H54 (cell line): ENCODE measurements around the gene SEMA3A.
"Not testable (repeated sequence)": the region's sequence is repeated elsewhere in the genome, so short reads cannot be mapped to it uniquely, and the experiment has no call there.

ENCODE experiments used
- DNase-seq: peaks from one replicate; pipeline ENCODE4 v3.0.0; 2011; ENCODE audit warnings: low spot score, mixed read lengths; ENCODE audit not compliant: insufficient read length
- FAIRE-seq: peaks from 3 replicates; lab custom pipeline; 2011; peaks lifted over from hg19 to GRCh38; lab: Jason Lieb, UNC
- POLR2A ChIP-seq: IDR thresholded peaks from 2 replicates; pipeline ENCODE4 v1.6.1; 2011; ENCODE audit warnings: low read depth, mild to moderate bottlenecking, low read length

SEMA3A gene

GRCh38 chr7:84194484-84195271 is at the start of gene SEMA3A:
Gene SEMA3A (minus strand): TSS chr7:84194789. CDS start chr7:84194586, 203 bp downstream.
- peak; percentile 94 for FAIRE-seq
- no peak for DNase-seq
- no peak for TF ChIP-seq POLR2A

DNA sequence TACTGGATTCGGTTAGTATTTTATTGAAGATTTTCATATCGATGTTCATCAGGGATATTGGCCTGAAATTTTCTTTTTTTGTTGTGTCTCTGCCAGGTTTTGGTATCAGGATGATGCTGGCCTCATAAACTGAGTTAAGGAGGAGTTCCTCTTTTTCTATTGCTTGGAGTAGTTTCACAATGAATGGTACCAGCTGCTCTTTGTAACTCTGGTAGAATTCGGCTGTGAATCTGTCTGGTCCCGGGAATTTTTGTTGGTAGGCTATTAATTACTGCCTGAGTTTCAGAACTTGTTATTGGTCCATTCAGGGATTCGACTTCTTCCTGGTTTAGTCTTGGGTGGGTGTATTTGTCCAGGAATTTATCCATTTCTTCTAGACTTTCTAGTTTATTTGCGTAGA is 48.4 kb upstream of the SEMA3A start:
- FAIRE-seq, DNase-seq: not testable (repeated sequence)

- DNase-seq (no peak), FAIRE-seq (no peak)
- TF ChIP-seq POLR2A: no peak
These were observed 44.0 kb upstream of the SEMA3A start for GRCh38 chr7:84238596-84238995.

DNA sequence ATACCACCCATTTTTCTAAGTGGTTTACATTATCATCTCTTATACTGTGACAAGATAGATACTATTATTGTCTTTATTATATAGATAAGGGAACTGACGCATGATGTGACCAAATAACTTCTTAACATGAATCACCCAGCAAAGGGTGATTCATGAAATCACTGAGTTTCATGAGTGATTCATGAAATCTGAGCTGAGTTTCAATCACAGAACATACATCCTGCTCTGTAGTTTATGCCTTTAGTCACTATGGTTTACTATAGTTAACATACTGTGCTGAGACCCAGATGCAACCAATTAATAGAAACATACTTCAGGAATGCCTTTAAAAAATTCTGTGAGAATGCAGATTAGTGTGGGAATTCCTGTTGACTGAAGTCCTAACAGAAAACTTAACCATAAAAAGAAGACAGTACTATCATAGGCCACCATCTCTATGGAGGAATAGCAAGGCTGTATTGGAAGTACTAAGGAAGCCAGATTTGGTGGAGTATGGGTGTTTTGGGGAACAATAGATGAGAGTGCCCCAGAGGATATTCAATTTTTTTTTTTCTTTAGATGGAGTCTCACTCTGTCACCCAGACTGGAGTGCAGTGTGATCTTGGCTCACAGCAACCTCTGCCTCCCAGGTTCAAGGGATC is 43.1 kb upstream of the SEMA3A start:
- peak; percentile 95 for FAIRE-seq
- DNase-seq: peak; percentile 13
- no peak for TF ChIP-seq POLR2A

DNA sequence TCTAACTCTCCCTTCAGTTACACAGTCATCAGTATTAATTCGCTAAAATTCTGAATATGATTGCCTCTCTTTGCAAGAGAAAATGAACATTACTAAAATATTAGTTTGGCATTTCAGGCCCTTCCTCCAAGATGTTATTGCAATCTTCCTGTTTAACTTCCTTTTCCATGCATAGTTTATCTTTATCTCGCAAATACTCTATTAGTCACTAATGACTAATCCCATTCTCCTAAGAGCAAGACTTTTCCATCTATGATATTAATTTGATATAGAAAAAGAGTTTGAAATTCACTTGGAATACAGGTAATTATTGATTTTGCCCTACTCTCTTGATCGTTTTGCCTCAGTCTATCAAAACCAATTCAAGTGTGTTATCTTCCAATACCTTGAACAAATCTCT is 41.8 kb upstream of the SEMA3A start:
- no peak for DNase-seq
- TF ChIP-seq POLR2A: no peak
- FAIRE-seq: peak; percentile 73

DNA sequence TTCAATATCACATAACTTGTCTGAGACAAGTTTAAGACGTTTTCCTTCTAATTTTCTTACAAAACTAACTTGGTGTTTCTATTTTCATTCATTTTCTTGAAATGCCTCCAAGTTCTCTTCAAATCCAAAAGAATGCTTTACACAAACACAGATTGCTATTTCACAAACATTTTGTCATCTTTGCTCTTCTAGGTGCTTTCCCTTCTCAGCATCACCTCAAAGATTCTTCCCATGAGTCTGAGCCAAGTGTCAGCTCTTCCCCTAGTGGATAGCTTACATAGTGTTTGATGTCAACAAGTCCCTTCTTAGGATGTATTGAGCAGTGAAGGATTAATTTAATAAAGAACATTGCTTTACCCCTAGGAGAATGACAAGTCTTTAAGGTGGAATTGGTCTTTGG is 38.1 kb upstream of the SEMA3A start:
- FAIRE-seq (no peak), DNase-seq (no peak)
- no peak for TF ChIP-seq POLR2A

- FAIRE-seq (peak; percentile 76), DNase-seq (no peak)
- no peak for TF ChIP-seq POLR2A
These were observed 36.6 kb upstream of the SEMA3A start for GRCh38 chr7:84231157-84231556.

DNA sequence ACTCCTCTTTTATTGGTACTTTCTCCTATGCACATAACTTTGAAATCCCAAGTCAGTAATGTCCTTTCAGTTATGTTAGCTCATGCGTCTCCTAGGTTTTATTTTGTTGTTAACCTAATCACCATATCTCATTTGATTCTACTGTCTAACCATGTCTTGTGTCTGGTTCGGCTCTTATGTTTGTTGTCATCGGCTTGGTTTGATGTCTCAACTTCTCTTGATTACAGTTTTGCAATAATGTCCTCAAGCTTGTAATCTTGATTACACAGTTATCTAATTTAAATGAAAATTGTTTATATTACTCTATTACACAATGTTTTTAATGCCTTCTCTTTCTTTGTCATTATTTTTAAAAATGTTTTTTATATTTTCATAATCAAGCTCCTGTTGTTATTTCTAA is 35.9 kb upstream of the SEMA3A start:
- DNase-seq: no peak
- no peak for TF ChIP-seq POLR2A
- peak; percentile 20 for FAIRE-seq

GRCh38 chr7:84228526-84228925 is 33.9 kb upstream of the SEMA3A start:
- FAIRE-seq (no peak), DNase-seq (no peak)
- no peak for TF ChIP-seq POLR2A

GRCh38 chr7:84226759-84227158 is 32.2 kb upstream of the SEMA3A start:
- FAIRE-seq: no peak
- no peak for DNase-seq
- TF ChIP-seq POLR2A: no peak

GRCh38 chr7:84224505-84224904 is 29.9 kb upstream of the SEMA3A start:
- DNase-seq (no peak), FAIRE-seq (no peak)
- no peak for TF ChIP-seq POLR2A

- peak; percentile 61 for FAIRE-seq
- DNase-seq: no peak
- no peak for TF ChIP-seq POLR2A
These were observed 24.7 kb upstream of the SEMA3A start for GRCh38 chr7:84219310-84219709.

GRCh38 chr7:84218681-84219080 is 24.1 kb upstream of the SEMA3A start:
- no peak for TF ChIP-seq POLR2A
- no peak for DNase-seq
- no peak for FAIRE-seq

- TF ChIP-seq POLR2A: no peak
- DNase-seq (no peak), FAIRE-seq (peak; percentile 30)
These were observed 21.9 kb upstream of the SEMA3A start for GRCh38 chr7:84216472-84216871.

GRCh38 chr7:84214757-84215156 is 20.2 kb upstream of the SEMA3A start:
- DNase-seq, FAIRE-seq: not testable (repeated sequence)

DNA sequence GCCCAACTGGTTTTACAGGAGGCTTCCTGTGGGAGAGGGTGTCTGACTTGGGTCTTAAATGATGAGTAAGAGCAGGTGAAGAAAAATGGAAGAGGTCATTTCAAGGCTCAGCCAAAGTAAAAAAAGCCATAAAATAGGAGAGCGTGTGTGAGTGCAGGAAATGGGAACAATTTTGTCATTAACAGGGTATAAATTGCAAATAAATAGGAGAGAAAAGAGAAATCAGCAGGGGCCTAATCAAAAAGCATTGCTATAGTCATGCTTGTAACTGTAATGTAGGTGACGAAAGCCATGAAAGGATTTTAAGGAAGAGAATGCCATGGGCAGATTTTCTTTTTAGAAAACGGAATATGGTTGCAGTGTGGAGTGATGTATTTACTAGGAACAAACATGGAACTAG is 15.7 kb upstream of the SEMA3A start:
- DNase-seq: no peak
- FAIRE-seq: no peak
- TF ChIP-seq POLR2A: no peak
